Bronchial epithelial cell (primary cell): ENCODE data around the gene IL21. TPM values are rescaled to one million over a fixed set of nuclear protein-coding genes. Genes with fewer than 3 reads are reported as not detected.
"Not testable (repeated sequence)": the region's sequence is repeated elsewhere in the genome, so short reads cannot be mapped to it uniquely, and the experiment has no call there.

Experiments used
- DNase-seq: peaks from one replicate; pipeline ENCODE4 v3.0.0-alpha.2; 2010; ENCODE audit warnings: low read depth
- FAIRE-seq: peaks from 2 replicates; lab custom pipeline; 2011; peaks lifted over from hg19 to GRCh38; lab: Jason Lieb, UNC
- H3K27me3 ChIP-seq: 2 replicates; pipeline ENCODE4 v1.5.1; 2011; ENCODE audit warnings: low read length; ENCODE audit not compliant: control insufficient read depth, insufficient read depth
- H3K36me3 ChIP-seq: 2 replicates; pipeline ENCODE4 v1.5.1; 2011; ENCODE audit warnings: low read length; ENCODE audit not compliant: control insufficient read depth, insufficient read depth
- H3K4me3 ChIP-seq: 2 replicates; pipeline ENCODE4 v1.5.1; 2011; ENCODE audit warnings: mild to moderate bottlenecking, low read depth, low read length, control low read depth
- total RNA-seq: library from RNA; depleted of rRNA; stranded (reverse); fragments of >200 nt; gene quantifications from 2 replicates; pipeline ENCODE4 v1.2.1, GENCODE V29; 2014
- TF ChIP-seq, protein P1 (sequence below): IDR thresholded peaks from 2 replicates; pipeline ENCODE4 v1.5.1; 2011; ENCODE audit warnings: mild to moderate bottlenecking, moderate library complexity, low read length, control low read depth, inconsistent platforms; ENCODE audit not compliant: insufficient read depth, severe bottlenecking

The IL21 gene
- total RNA-seq, 1 donor from 2014 or later: not detected

- DNase-seq: peak; percentile 71
- TF ChIP-seq, protein P1, sequence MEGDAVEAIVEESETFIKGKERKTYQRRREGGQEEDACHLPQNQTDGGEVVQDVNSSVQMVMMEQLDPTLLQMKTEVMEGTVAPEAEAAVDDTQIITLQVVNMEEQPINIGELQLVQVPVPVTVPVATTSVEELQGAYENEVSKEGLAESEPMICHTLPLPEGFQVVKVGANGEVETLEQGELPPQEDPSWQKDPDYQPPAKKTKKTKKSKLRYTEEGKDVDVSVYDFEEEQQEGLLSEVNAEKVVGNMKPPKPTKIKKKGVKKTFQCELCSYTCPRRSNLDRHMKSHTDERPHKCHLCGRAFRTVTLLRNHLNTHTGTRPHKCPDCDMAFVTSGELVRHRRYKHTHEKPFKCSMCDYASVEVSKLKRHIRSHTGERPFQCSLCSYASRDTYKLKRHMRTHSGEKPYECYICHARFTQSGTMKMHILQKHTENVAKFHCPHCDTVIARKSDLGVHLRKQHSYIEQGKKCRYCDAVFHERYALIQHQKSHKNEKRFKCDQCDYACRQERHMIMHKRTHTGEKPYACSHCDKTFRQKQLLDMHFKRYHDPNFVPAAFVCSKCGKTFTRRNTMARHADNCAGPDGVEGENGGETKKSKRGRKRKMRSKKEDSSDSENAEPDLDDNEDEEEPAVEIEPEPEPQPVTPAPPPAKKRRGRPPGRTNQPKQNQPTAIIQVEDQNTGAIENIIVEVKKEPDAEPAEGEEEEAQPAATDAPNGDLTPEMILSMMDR: no peak
- FAIRE-seq: no peak
Observed at GRCh38 chr4:122584519-122584918, 36.3 kb downstream of the IL21 start.

DNA sequence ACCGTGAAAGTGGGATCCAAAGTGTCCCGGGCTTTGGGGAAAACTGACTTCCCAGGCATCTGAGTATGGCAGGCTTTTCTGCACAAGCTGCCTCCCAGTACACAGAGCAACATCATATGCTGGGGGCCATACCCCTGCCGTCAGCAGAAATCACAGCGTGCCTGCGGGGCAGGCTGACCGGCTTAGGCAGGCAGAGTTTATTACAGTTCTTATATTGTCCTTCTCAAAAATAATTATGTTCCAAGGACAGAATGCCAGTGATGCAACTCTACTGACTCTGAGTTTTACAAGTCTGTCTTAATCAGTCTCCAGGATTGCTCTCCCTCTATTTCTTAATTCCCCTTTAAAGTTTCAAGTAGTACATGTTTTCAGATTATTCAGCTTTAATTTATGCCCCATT is 37.0 kb downstream of the IL21 start:
- TF ChIP-seq, protein P1: no peak
- no peaks in the 10 kb centered on the region for H3K27me3 ChIP-seq
- FAIRE-seq (no peak), DNase-seq (no peak)
- H3K36me3 ChIP-seq: no peaks in the 10 kb centered on the region
- H3K4me3 ChIP-seq: no peak overlapping the region

More at GRCh38 chr4:122584519-122584918, 36.3 kb downstream of the IL21 start:
- no peaks in the 10 kb centered on the region for H3K27me3 ChIP-seq
- H3K36me3 ChIP-seq: no peaks in the 10 kb centered on the region
- no peak overlapping the region for H3K4me3 ChIP-seq

- H3K36me3 ChIP-seq: no peaks in the 10 kb centered on the region
- no peak for FAIRE-seq
- no peak overlapping the region for H3K4me3 ChIP-seq
- DNase-seq: peak; percentile 48
- peaks cover 2% of the 10 kb centered on the region for H3K27me3 ChIP-seq
- TF ChIP-seq, protein P1: peak; percentile 53
Observed at GRCh38 chr4:122577808-122578781, 42.8 kb downstream of the IL21 start.

- FAIRE-seq: no peak
- Histone ChIP-seq H3K27me3 (peaks cover 2% of the 10 kb centered on the region), H3K36me3 (no peaks in the 10 kb centered on the region), H3K4me3 (no peak overlapping the region)
- TF ChIP-seq, protein P1: no peak
- no peak for DNase-seq
Observed at GRCh38 chr4:122577189-122577553, 43.7 kb downstream of the IL21 start.

- H3K27me3 ChIP-seq: peaks cover 2% of the 10 kb centered on the region
- TF ChIP-seq, protein P1: peak; percentile 38
- no peak for FAIRE-seq
- peak; percentile 52 for DNase-seq
- no peaks in the 10 kb centered on the region for H3K36me3 ChIP-seq
- no peak overlapping the region for H3K4me3 ChIP-seq
Observed at GRCh38 chr4:122576261-122577188, 44.3 kb downstream of the IL21 start.

DNA sequence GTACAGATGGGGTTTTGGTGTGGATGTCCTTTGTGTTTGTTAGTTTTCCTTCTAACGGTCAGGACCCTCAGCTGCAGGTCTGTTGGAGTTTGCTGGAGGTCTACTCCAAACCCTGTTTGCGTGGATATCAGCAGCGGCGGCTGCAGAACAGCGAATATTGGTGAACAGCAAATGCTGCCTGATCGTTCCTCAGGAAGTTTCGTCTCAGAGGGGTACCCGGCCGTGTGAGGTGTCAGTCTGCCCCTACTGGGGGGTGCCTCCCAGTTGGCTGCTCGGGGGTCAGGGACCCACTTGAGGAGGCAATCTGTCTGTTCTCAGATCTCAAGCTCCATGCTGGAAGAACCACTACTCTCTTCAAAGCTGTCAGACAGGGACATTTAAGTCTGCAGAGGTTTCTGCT is 46.5 kb downstream of the IL21 start:
- not testable (repeated sequence) for DNase-seq, H3K27me3 ChIP-seq, H3K36me3 ChIP-seq, FAIRE-seq, H3K4me3 ChIP-seq
